Muscle of leg (tissue), 16 donors: Measurements from ENCODE around the gene DDN. TPM values are rescaled to one million over a fixed set of nuclear protein-coding genes. Genes with fewer than 3 reads are reported as not detected.
A peak's percentile ranks its signal among the peaks of the same experiment; 100 is the strongest.

Source experiments
- DNase-seq: peaks from one replicate; pipeline ENCODE4 v3.0.0; 2013
- H3K27ac ChIP-seq: one replicate; pipeline ENCODE4 v1.5.1; 2013; ENCODE audit warnings: mild to moderate bottlenecking, low read length, control low read depth
- H3K27me3 ChIP-seq: one replicate; pipeline ENCODE4 v1.6.1; 2013; ENCODE audit warnings: low read length; ENCODE audit not compliant: control insufficient read depth, insufficient read depth
- H3K36me3 ChIP-seq: one replicate; pipeline ENCODE4 v1.6.1; 2013; ENCODE audit warnings: low read length; ENCODE audit not compliant: control insufficient read depth, insufficient read depth
- H3K4me1 ChIP-seq: one replicate; pipeline ENCODE4 v1.6.1; 2013; ENCODE audit warnings: low read length; ENCODE audit not compliant: control insufficient read depth, insufficient read depth
- H3K4me3 ChIP-seq: one replicate; pipeline ENCODE4 v1.5.1; 2013; ENCODE audit warnings: low read length, control low read depth
- H3K9me3 ChIP-seq: replicated peaks from 2 replicates; pipeline ENCODE4 v1.6.1; 2013; ENCODE audit warnings: low read depth, low read length; ENCODE audit not compliant: control insufficient read depth
- WGBS: methylation state at CpG from one replicate; pipeline ENCODE4 v1.1.5; 2013; ENCODE audit warnings: missing lambda C conversion rate; ENCODE audit not compliant: insufficient coverage; 5-methylcytosine and 5-hydroxymethylcytosine counted together
- long read RNA-seq, 11 donors: transcript quantifications; one replicate each; lab custom pipeline, GENCODE V29; 2026
- polyA plus RNA-seq, 8 donors: library from polyadenylated mRNA; unstranded; fragments of 120-200 nt; gene quantifications; one replicate each; pipeline versions ENCODE4 v1.2.1 to v1.2.3, GENCODE V29; 2013; ENCODE audit warnings: inconsistent platforms in 1 of 8, low replicate concordance in 1 of 8; ENCODE audit not compliant: insufficient read length in 8 of 8, insufficient read depth in 1 of 8
- total RNA-seq: library from RNA; stranded (reverse); fragments of 120-200 nt; gene quantifications from one replicate; pipeline ENCODE4 v1.2.4, GENCODE V29; 2013

The DDN gene
- total RNA-seq (19.2 TPM), polyA plus RNA-seq (10 to 100 TPM; 10.2 to 30.4 (median 14.2) TPM)
- long read RNA-seq, donor 1, partial matches to known transcripts = 0 of 3 reads
- long read RNA-seq, donor 1, other reads (novel, unspliced or antisense) = 0 of 3 reads
- long read RNA-seq, donor 2 = 0 reads
- long read RNA-seq, donor 3, partial matches to known transcripts = 0 of 4 reads
- long read RNA-seq, donor 3, other reads (novel, unspliced or antisense) = 0 of 4 reads
- long read RNA-seq, donor 4, partial matches to known transcripts = 0 of 3 reads
- long read RNA-seq, donor 4, other reads (novel, unspliced or antisense) = 0 of 3 reads
- long read RNA-seq, donor 5, partial matches to known transcripts = 0 of 3 reads
- long read RNA-seq, donor 5, other reads (novel, unspliced or antisense) = 0 of 3 reads
- long read RNA-seq, donor 6, partial matches to known transcripts = 0 of 1 reads
- long read RNA-seq, donor 6, other reads (novel, unspliced or antisense) = 0 of 1 reads
- long read RNA-seq, donor 7, partial matches to known transcripts = 0 of 2 reads
- long read RNA-seq, donor 7, other reads (novel, unspliced or antisense) = 0 of 2 reads
- long read RNA-seq, donor 8 = 0 reads
- long read RNA-seq, donor 9, partial matches to known transcripts = 0 of 3 reads
- long read RNA-seq, donor 9, other reads (novel, unspliced or antisense) = 0 of 3 reads
- long read RNA-seq, donor 10, partial matches to known transcripts = 0 of 3 reads
- long read RNA-seq, donor 10, other reads (novel, unspliced or antisense) = 0 of 3 reads
- long read RNA-seq, donor 11, partial matches to known transcripts = 0 of 4 reads
- long read RNA-seq, donor 11, other reads (novel, unspliced or antisense) = 0 of 4 reads

DNA sequence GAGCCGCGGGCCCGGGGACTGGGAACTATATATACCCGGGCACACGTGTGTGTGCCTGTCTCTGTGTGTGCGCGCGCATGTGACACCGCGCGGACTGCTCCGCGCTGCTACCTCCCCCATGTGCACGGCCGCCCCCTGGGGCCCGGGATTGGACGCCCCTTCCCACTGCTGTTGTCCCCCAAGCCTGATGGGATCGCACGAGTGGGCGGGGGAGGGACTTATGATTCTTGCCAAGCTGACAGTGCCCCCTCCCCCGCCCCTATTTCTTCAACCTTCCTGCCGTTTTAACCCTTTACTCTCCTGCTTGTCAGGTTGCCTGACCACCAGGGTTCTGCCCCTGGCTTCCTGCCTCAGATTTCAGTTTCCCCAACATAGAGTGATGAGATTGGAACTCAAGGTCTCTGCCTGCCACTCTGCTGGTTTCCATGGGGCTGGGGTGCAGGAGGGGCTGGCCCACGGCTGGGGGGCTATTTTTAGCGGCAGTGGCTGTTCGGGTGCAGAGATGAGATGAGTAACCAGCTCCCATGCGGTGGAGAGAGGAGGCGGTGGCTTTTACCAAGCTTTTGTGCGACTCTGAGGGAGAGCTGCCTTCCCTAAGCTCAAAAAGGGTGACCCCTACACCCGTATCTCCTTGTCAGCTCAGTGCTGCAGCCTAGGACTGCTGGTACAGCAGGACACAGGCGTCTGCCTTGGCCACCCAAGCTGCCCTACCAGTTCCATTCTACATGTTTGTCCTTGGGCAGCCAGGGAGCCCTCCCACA, at the start of gene DDN:
Gene DDN, minus strand, starts transcription at position 5 of the 761 bp plus-strand sequence. CDS start 88 bp downstream, outside the sequence.
- Histone ChIP-seq H3K4me3 (peak within 1 kb of the TSS; percentile 40), H3K9me3 (no peaks in the 10 kb centered on the region), H3K36me3 (peaks cover 38% of the 10 kb centered on the region), H3K27ac (peak within 1 kb of the TSS; percentile 85), H3K4me1 (peaks cover 51% of the 10 kb centered on the region), H3K27me3 (peaks cover 68% of the 10 kb centered on the region)
- peak; percentile 70 for DNase-seq
- WGBS = 2% methylated on average over 26 of the region's 30 CpGs

GRCh38 chr12:49048953-49049352, 49.8 kb upstream of the DDN start:
- Histone ChIP-seq H3K27me3 (no peaks in the 10 kb centered on the region), H3K36me3 (peaks cover 100% of the 10 kb centered on the region), H3K4me1 (no peaks in the 10 kb centered on the region), H3K9me3 (no peaks in the 10 kb centered on the region), H3K27ac (no peak overlapping the region), H3K4me3 (no peak overlapping the region)
- 95% methylated on average over 9 of the region's 10 CpGs for WGBS
- DNase-seq = no peak

DNA sequence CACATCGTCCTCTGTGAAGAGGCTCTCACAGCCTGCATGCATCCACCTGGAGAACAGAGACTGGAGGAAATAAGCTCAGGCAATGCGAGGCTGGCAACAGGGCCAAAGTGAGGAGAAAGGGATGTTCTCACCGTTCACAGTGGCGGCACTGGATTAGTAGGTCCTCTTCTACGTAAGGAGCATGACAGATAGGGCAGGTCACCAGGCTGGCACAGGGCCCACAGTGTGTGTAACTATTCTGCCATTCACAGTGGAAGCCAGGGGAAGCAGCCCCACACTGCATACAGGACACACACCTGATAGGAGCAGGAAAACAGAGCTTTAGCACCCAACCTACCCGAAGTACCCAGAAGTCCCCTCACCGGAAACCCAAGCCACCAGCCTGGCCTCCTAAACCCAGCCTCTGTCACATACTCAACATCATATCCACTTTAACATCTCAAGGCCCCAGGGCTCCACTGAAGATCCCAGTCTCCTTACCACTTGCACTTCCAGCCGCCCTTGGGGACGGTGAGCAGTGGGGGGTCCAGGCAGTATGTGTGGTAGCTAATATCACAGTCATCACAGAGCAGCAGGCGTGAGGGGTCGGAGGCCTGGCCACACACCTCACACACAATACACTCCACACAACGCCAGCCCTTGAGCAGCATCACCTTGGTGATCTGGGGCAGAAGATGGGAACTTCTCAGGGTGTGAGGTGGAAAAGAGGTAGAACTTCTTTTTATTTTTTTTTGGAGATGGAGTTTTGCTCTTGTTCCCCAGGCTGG, 47.1 kb upstream of the DDN start:
- Histone ChIP-seq H3K36me3 (peaks cover 100% of the 10 kb centered on the region), H3K4me1 (no peaks in the 10 kb centered on the region), H3K9me3 (no peaks in the 10 kb centered on the region), H3K4me3 (no peak overlapping the region), H3K27ac (no peak overlapping the region), H3K27me3 (no peaks in the 10 kb centered on the region)
- WGBS = 97% methylated on average over 6 of the region's 12 CpGs
- no peak for DNase-seq

DNA sequence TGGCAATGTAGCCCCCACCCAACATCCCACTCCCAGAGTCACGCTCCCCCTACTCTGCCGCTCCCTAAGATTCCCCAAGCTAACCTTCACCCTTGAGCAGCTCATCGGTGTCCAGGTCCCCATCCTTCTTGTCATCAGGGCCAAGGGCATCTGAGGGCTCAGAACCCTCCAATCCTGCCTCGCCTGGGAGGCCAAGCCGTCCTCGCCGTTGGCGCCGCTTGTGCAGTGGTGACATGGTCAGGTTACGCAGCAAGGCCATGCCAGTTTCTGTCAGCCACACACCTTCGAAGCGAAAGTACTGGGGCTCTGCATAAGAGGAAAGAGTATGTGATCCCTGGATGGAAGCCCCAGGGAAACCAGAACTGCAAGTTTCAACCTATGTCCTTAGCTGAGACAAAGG, 45.5 kb upstream of the DDN start:
- Histone ChIP-seq H3K27ac (no peak overlapping the region), H3K4me3 (no peak overlapping the region), H3K27me3 (no peaks in the 10 kb centered on the region), H3K4me1 (no peaks in the 10 kb centered on the region), H3K36me3 (peaks cover 99% of the 10 kb centered on the region), H3K9me3 (no peaks in the 10 kb centered on the region)
- DNase-seq = no peak
- 97% methylated on average over 12 of the region's 12 CpGs for WGBS

DNA sequence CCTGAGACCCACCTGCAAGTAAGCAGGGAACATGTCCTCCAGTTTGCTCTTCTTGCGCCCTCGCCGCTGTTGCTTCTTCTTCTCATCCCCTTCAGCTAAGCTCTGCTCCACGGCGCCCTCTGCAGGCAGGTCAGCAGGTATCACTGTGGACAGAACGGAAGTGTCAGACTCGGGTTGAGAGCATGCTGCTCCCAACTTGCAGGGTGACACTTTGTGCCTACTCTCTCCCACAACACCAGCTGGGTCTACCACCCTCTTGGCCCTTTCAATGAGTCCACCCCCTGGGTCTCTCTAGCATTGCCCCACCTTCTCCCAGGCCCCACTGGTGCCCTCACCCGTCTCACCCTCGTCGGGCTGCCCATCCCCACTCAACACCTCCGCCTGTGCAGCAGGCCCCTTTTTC, 44.7 kb upstream of the DDN start:
- no peaks in the 10 kb centered on the region for H3K27me3 ChIP-seq
- no peak for DNase-seq
- H3K4me1 ChIP-seq = no peaks in the 10 kb centered on the region
- H3K27ac ChIP-seq = no peak overlapping the region
- H3K4me3 ChIP-seq = no peak overlapping the region
- WGBS = 47% methylated on average over 10 of the region's 11 CpGs
- H3K36me3 ChIP-seq = peaks cover 99% of the 10 kb centered on the region
- H3K9me3 ChIP-seq = no peaks in the 10 kb centered on the region

GRCh38 chr12:49043241-49043640, 44.1 kb upstream of the DDN start:
- H3K36me3 ChIP-seq = peaks cover 99% of the 10 kb centered on the region
- no CpG with 5 or more reads among the region's 4 CpGs for WGBS
- no peaks in the 10 kb centered on the region for H3K27me3 ChIP-seq
- DNase-seq = no peak
- H3K4me1 ChIP-seq = no peaks in the 10 kb centered on the region
- H3K9me3 ChIP-seq = no peaks in the 10 kb centered on the region
- H3K4me3 ChIP-seq = no peak overlapping the region
- no peak overlapping the region for H3K27ac ChIP-seq

DNA sequence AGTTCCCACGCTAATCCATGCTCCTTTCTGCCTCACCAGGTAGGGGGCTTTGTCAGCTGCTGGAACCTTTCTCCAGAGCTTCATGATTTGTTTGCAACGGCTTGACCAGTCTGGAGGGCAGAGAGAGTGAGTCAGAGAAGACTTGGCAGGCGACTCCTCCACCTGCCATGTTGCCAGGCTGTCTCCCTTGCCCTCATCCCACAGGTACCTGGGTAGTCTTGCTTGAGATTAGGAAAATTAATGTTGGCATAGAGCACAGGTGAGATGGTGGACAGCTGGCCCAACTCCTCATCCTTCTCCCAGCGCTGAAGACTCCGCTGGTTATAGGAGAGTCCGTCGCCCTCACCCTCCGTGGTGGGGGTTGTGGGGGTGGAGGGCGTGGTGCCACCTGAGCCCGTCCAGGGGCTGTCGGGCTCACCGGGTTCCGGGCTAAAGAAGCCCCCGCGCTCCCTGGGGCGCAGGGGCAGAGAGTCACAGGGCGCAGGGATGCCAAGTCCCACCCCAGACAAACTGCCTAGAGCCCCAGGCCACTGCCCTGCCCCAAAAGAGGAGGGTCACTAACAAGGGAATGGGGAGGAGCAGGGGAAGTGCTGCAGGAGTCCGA, 42.8 kb upstream of the DDN start:
- no peaks in the 10 kb centered on the region for H3K27me3 ChIP-seq
- H3K4me1 ChIP-seq = no peaks in the 10 kb centered on the region
- 55% methylated on average over 1 of the region's 18 CpGs for WGBS
- DNase-seq = no peak
- H3K9me3 ChIP-seq = no peaks in the 10 kb centered on the region
- H3K27ac ChIP-seq = no peak overlapping the region
- peaks cover 99% of the 10 kb centered on the region for H3K36me3 ChIP-seq
- H3K4me3 ChIP-seq = no peak overlapping the region

- DNase-seq = no peak
- Histone ChIP-seq H3K9me3 (no peaks in the 10 kb centered on the region), H3K27me3 (no peaks in the 10 kb centered on the region), H3K27ac (no peak overlapping the region), H3K4me3 (no peak overlapping the region), H3K36me3 (peaks cover 98% of the 10 kb centered on the region), H3K4me1 (no peaks in the 10 kb centered on the region)
- 91% methylated on average over 26 of the region's 31 CpGs for WGBS
Measured at GRCh38 chr12:49041036-49041880, 42.1 kb upstream of the DDN start.
